GM18526 (cell line): ENCODE measurements around the gene MYO1B.

ENCODE experiments used
- POLR2A ChIP-seq: IDR thresholded peaks from 3 replicates; pipeline ENCODE4 v1.6.1; 2011; ENCODE audit not compliant: insufficient read length; ENCODE audit errors: extremely low read depth

Gene MYO1B

GRCh38 chr2:191335875-191336464 lies 90.8 kb downstream of the MYO1B start:
- no peak for TF ChIP-seq POLR2A

DNA sequence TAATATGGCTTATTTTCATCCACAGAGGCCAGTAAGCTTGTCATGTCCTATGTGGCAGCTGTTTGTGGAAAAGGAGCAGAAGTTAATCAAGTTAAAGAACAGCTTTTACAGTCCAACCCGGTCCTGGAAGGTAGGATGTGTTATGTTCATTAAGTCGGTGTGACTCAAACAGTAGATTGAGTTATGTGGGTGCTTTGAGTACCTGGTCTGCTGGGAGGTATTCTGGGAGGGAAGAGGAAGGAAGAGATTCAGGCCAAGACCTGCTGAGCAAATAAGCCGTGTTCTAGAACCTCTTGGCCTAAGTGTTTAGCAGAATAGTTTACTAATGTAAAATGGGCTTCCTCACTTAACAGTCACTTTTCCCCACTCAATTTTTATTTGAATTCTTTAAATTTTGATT lies 96.2 kb downstream of the MYO1B start:
- TF ChIP-seq POLR2A: no peak

DNA sequence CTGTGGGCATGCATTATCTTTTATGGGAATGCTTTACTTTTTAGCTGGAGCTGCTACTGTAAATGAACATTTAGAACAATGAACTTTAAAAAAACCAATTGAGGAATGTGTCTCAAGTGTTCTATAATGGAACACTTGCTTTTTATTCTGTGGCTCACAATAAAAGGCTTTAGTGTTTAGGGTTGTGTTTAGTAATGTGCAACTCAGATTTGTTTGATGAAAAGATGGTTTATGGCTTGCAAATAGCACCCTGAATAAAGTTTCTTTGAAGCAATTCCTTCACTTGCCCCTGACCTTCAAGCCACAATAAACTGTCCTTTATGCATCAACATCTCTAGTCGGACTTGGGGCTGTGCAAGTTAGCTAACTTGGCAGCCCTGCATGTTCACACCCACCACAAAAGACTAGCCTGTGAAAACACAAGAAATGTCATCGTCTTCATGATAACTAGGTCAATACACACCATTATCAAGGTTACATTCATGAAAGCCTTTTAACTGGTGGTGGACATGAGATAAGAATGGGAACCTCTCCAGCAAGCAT lies 98.7 kb downstream of the MYO1B start:
- no peak for TF ChIP-seq POLR2A

DNA sequence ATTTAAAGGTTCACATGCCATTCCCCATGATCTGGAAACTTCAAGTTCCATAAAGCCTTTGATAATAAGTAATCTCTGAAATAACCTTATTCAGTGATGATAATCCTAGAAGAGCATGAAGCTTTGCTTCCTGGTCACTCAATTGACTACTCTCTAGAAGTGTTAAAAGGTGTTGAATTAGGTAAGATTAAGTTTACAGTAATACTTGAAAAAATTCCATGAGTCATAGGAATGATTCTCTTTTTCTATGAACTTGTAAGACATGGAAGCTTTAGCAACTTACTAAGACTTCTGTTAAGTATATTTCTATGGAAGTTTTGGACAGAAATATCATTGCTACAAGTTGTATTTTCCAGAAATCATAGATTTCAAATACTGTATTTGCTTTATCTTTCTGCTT lies 100.6 kb downstream of the MYO1B start:
- TF ChIP-seq POLR2A: no peak

DNA sequence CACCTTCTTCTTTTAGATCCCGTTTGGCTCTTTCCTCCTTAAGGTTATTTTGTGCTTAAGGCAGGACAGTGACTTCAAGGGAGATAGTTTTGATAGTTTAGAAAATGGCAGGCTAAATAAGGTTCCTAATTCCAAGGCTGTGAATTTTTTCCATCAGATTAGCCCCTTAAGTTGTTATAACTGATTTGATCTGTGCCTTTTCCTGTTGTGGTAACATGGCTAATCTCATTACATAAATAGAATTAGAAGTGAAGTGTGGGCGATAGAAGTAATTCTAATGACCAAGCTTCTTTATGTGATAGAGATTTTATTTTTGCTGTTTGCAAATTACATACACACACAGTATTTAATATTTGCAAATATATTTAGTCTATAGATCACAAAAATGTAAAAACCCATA lies 102.0 kb downstream of the MYO1B start:
- no peak for TF ChIP-seq POLR2A

DNA sequence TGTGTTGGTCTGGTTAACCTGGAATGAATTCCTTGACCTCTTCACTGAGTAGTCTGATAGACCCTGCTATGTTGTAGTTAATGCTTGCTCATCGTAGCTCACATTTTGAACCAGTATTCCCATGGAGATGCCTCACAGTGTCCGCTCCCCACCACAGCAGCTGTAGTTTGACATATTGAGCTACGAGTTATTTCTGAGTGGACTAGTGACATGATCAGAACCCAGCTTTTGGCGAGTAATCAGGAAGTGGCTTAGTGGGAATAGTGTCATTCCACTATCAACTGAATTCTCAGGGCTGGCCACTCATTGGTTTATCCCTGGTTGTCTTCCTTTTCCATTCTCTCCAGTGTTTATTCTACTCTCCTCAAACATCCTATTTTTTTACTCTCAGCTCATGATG lies 102.7 kb downstream of the MYO1B start:
- no peak for TF ChIP-seq POLR2A

- no peak for TF ChIP-seq POLR2A
These were observed 104.8 kb downstream of the MYO1B start for GRCh38 chr2:191349990-191350389.

DNA sequence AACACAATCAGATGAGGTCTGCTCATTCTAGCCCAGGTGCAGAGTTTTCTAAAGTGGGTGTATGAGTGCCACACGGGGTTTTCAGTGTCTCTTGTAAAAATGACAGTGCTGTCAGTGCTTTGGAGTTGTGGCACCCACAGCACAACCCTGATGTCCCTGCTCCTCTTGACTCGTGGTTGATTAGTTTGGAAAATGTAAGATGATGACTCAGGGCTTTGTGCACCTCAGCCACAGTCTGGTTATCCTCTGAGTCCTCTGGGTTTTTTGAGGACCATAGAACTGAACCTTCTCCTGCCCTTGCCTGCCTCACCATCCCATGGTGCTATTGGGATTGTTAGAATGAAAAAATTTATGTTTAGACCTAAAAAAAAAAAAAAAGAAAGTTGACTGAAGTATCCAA lies 105.6 kb downstream of the MYO1B start:
- TF ChIP-seq POLR2A: no peak

DNA sequence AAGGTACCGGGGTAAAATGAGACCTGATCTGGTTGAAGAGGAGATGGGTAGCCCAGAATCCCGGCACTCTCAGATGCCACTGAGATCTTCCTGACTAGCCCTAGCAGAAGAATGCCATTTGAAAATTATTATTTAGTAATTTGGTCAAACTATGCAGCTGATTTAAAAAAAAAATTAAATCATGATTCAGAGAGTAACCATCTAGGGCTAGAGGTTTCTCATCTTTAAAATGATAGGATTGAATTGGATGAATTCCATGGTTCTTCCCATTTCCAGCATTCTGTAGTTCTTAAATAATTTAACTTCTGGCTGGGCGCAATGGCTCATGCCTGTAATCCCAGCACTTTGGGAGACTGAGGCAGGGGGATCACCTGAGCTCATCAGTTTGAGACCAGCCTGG lies 106.1 kb downstream of the MYO1B start:
- no peak for TF ChIP-seq POLR2A

DNA sequence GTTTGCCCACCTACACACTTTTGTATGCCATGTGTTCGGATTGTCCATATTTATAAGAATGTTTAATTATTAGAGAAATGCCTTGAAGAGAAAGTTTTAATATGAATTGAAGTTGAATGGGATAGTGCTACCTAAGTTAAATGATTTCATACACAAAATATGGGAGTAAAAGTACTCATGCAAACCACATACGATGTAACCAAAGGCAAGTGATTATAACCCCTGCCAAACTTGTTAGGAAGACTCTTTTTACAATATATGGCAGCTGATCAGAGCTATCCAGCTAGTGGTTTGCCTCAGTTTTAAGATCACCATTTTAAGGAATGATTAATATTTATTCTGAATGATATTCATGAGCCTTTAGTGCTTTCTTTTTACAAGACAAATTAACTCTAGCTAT lies 106.7 kb downstream of the MYO1B start:
- TF ChIP-seq POLR2A: no peak

DNA sequence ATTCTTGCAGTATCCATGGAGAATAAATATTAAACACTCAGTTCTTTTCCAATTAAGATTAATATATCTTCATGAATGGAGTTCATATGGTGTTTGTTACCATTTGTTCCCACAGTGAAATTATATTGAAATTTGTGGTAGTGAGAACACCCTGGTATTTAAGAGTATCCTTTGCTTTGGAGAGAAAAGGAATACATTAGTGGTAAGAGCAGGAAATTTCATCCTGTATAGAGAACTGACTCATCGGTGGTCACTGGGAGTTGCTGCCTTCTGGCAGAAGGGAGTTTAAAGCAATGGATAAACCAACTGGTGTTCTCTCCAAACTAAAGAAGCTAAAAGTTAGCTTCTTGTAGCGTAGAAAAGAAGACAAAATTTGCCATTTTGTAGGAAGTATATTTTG lies 107.3 kb downstream of the MYO1B start:
- no peak for TF ChIP-seq POLR2A

GRCh38 chr2:191355170-191355758 lies 110.1 kb downstream of the MYO1B start:
- no peak for TF ChIP-seq POLR2A

DNA sequence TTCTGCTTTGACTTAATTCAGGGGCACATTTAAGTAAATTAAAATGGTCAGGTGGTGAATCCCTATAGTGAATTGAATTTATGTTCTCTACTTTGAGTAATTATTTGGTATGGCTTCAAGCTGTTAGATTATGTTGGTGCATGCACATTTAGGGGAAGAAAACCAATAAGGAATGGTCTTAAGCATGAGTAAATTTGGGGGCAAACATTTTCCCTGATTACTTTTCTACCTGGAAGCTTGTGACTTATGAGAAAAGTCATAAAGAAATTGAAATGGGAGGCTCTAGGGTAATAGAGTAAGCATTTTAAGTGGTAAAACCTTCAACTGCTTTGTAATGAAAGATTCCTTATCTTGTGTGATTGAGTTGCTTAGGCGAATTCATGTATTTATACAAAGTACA lies 112.5 kb downstream of the MYO1B start:
- TF ChIP-seq POLR2A: no peak

- no peak for TF ChIP-seq POLR2A
These were observed 113.3 kb downstream of the MYO1B start for GRCh38 chr2:191358325-191359025.

- no peak for TF ChIP-seq POLR2A
These were observed 113.9 kb downstream of the MYO1B start for GRCh38 chr2:191359133-191359532.

DNA sequence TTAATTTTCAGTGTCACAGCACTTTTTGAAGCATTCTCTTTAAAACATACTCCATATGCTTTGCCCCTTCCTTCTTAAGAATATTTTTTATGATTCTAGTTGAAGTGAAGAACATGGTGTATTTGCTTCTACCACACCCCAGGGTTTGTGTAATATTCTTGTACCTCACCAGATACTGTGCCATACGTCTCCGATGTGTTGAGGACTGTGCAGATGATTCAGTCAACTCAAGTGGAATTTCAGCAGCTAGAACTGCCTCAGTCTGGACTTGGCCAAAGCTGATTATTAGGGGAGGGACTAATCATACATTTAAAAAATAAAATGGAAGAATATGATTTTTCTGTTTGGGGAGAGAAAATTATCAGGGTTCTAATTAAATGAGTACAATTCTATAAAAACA lies 115.7 kb downstream of the MYO1B start:
- no peak for TF ChIP-seq POLR2A
